Liver (tissue), 3 donors: ENCODE results near the gene DGCR8.

Experiments used
- RAD21 ChIP-seq, 2 donors: IDR thresholded peaks; 2 replicates each; pipeline ENCODE4 v1.6.1; 2016; ENCODE audit warnings: antibody characterized with exemption in 2 of 2, mild to moderate bottlenecking in 2 of 2
- YY1 ChIP-seq: IDR thresholded peaks from 2 replicates; pipeline ENCODE4 v1.6.1; 2016; ENCODE audit warnings: antibody characterized with exemption, mild to moderate bottlenecking
- TF ChIP-seq, protein P1 (sequence below): fragments of 150-350 bp; IDR thresholded peaks from 2 replicates; pipeline ENCODE4 v1.5.1; 2017; ENCODE audit warnings: improper control_type of control experiment, low read depth, low read length; ENCODE audit not compliant: missing input control
- donor health status: healthy.
- donor health status: healthy.

DNA sequence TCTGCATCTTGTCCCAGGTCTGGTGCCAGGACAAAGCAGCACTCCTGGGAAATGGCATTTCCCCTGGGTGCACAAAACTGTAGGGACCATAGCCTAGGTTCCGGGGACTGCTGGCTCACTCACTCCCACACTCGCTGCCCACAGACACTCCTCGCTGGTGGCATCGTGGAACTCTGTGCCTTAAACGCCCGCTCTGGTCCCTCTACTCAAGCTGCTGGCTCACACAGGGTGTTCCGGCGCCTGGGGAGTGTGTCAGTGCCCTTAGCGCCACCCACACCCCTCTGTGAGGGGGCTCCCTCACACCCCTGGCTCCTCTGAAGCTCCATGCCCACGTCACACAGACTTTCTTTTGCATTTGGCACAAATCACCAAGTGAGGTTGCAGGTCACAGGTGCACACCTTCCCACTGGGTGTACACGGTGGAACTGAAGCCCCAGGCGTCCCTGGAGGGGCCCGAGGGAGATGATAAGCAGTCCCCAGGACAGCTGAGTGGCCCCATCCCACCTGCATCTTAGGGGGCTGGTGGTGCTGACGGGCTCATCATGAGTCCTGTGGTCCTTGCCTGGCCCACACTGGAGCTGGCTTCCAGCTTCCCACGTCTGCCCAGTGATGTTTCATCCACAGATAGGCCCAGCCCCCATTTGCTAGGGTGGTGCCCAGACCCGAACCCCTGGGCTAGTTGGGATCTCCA is 23.2 kb upstream of the DGCR8 start:
- TF ChIP-seq, protein P1, sequence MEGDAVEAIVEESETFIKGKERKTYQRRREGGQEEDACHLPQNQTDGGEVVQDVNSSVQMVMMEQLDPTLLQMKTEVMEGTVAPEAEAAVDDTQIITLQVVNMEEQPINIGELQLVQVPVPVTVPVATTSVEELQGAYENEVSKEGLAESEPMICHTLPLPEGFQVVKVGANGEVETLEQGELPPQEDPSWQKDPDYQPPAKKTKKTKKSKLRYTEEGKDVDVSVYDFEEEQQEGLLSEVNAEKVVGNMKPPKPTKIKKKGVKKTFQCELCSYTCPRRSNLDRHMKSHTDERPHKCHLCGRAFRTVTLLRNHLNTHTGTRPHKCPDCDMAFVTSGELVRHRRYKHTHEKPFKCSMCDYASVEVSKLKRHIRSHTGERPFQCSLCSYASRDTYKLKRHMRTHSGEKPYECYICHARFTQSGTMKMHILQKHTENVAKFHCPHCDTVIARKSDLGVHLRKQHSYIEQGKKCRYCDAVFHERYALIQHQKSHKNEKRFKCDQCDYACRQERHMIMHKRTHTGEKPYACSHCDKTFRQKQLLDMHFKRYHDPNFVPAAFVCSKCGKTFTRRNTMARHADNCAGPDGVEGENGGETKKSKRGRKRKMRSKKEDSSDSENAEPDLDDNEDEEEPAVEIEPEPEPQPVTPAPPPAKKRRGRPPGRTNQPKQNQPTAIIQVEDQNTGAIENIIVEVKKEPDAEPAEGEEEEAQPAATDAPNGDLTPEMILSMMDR, result no peak
- no peak for TF ChIP-seq RAD21 (IDR thresholded peaks at IDR 0.05)
- TF ChIP-seq YY1, result no peak
